Measurements from ENCODE around the gene ANKRD23.
"Not testable (repeated sequence)": the region's sequence is repeated elsewhere in the genome, so short reads cannot be mapped to it uniquely, and the experiment has no call there.

Gene ANKRD23

GRCh38 chr2:96843538-96844268, at the start of gene ANKRD23:
Gene ANKRD23, minus strand, starts transcription at chr2:96844021. Its CDS starts 29 bp downstream, at chr2:96843992.
- no peak for DNase-seq

GRCh38 chr2:96891591-96892333, 47.9 kb upstream of the ANKRD23 start:
- DNase-seq = no peak

- no peak for DNase-seq
These were observed 47.0 kb upstream of the ANKRD23 start for GRCh38 chr2:96890726-96891385.

DNA sequence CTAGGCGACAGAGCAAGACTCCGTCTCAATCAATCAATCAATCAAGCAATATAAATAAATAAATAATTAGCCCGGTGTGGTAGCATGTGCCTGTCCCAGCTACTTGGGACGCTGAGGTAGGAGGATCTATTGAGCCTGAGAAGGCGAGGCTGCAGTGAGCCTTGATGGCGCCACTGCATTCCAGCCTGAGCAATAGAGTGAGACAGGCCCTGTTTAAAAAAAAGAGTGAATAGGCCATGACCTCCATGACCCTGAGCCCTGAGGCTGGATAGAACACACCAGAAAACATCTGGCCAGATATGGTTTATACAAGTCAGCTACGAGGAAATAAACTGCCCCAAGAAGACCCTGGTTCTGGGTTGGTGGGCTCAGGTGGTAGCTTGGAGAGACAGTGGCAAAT, 46.4 kb upstream of the ANKRD23 start:
- DNase-seq = no peak

- not testable (repeated sequence) for DNase-seq
These were observed 45.7 kb upstream of the ANKRD23 start for GRCh38 chr2:96889502-96889901.

DNA sequence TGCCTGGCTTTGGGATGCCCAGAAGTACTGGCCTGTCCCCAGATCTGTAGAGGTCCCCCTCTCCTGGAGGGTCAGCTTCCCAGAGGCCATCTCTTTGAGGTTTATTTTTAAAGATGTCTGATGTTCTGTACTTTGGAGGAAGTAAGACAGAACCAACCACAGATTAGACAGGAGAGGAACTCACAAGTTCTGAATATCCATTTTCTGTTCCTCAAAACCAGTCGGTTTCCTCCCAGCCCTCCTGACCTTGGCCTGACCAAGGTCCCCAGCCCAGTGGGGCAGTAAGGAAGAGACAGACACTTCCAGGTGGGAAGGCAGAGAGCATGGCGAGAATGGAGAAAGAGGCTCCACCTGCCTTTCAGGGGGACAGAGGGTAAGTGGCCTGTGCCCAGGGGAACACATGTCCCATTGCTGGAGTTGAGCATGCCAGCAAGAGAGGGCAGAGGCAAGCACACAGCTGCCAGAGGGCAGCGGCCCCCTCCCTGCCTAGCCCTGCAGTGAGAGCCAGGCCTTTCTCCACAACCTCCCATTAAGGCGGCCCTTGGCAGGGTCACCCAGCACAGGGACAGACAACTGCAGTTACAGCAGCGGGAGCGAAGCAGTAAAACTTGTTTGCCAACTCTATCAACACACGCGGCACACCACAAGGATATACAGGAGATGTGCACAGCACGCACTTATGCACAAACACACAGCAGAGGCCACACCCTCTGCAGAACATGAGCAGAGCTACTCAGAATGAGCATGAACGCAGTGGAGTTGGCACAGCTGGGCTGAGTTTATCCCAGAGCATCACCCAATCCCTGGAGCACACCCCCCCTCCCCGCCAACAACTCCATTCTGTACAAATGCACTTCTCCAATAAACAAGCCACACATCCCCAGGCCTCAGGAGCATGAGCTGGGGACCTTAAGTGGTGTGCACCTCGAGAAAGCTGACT, 44.5 kb upstream of the ANKRD23 start:
- DNase-seq = peak; percentile 49

DNA sequence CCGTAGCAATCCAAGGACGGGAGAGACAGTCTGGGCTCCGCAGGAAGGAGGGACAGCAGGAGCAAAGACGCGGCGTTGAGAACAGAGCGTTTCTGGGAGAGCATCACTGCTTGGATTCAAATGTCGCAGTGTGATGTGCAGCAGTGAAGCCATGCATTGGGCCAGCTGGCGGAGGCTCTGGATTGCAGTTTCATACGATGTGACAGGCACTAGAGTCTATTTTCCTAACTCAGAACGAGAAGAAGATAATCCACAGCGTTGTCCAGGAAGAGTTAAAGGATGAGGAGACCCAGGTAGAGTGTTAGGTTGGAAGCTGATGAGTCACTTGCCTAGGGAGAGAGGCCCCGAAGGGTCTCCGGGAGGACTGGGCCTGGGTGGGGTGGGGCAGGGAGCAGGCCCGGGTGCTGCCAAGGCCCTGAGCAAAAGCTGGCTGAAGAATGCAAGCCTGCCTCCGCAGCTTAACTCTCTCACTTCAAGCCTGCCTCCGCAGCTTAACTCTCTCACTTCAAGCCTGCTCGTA, 43.7 kb upstream of the ANKRD23 start:
- no peak for DNase-seq

- DNase-seq = no peak
These were observed 41.9 kb upstream of the ANKRD23 start for GRCh38 chr2:96885432-96886347.

- no peak for DNase-seq
These were observed 40.7 kb upstream of the ANKRD23 start for GRCh38 chr2:96884299-96885094.

DNA sequence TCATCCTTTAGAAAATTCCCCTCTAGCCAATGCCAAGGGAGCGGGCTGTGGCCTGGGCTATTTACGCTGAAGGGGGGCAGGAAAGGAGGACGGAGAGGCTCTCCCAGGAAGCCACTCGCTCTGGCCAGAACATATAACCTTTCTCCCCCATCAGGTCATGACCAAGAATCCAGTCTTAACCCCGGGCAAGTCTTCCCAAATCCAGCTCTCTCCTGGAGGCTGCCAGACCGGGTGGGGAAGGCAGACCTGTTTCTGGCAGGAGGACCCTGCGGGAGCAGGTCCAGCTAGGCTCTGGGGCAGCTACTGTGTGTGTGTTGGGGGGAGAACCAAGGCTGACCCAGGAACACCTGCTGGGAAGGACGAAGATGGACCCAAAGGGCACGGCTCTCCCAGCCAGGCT, 39.5 kb upstream of the ANKRD23 start:
- DNase-seq = no peak

- DNase-seq = no peak
These were observed 39.1 kb upstream of the ANKRD23 start for GRCh38 chr2:96882906-96883305.

- no peak for DNase-seq
These were observed 38.4 kb upstream of the ANKRD23 start for GRCh38 chr2:96882230-96882629.

DNA sequence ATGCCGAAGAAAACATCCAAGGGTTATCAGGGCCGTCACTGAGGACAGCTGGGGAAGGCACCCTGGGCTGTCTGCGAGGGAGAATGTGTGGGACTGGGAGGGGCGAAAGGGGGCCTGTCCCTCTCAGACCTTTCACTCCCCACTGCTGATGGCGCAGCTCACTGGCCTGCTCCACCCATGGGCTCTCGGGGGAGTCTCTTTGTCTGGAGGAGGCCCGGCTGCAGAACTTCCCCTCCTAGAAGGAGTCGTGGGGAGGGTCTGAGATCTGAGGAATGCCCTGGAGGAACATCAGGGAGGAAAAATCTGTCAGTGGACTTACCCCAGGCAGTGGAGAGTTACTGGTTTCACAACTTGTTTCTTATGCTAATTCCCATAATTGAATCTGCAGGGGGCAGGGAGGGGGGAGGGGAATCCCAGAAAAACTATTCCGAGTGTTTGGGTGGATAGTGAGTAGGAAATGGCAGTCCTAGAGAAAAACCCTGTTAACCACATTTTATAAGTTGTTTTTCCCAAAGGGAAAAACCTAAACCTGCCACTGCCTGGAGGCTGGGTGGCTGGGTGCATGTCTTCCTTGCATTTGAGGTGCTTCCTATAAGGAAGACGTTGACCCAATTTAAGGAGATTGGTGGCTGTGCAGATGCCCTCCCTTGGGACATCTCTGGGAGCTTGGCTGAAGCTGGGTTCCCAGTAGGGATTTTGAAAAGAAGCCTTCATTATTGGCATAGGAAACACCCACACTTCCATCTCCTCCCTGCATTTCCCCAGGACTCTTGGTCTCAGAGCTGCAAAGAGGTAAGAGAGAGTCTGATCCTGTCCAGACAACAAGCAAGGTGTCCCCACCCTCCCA, 37.8 kb upstream of the ANKRD23 start:
- no peak for DNase-seq

DNA sequence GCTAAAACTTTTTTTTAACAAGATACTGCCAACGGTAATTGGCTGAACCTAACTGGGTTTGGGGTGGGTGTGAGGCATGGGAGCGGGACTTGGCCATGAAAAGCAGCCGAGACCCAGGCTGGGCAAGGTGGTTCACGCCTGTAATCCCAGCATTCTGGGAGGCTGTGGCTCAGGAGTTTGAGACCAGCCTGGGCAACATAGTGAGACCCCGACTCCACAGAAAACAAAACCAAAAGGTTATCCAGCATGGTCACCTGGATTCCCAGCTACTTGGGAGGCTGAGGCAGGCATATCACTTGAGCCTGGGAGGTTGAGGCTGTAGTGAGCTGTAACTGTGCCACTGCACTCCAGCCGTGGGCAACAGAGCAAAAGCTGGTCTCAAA, 37.1 kb upstream of the ANKRD23 start:
- no peak for DNase-seq

DNA sequence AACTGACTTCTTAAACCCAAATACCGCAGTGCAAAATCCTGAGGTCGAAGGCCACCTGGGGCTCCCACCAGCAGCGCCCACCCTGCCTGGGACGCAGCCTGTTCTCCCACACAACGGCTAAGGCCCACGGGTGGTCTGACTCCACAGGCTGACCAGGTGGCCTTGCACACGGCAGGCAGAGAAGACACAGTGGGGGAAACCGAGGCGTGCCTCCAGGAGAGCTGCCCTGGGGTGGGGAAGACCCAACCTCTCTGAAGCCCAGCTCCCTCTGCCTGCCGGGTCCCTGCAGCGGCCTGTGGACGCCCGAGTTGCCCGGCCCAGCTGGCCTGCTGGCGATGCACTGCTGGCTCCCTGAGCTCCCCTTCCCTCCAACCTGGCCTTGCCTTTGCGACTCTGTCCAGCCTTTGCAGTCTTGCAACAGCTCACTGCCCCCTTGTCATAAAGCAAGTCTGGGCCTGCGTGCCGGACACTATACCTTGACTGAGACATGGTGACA, 35.8 kb upstream of the ANKRD23 start:
- DNase-seq = no peak

DNA sequence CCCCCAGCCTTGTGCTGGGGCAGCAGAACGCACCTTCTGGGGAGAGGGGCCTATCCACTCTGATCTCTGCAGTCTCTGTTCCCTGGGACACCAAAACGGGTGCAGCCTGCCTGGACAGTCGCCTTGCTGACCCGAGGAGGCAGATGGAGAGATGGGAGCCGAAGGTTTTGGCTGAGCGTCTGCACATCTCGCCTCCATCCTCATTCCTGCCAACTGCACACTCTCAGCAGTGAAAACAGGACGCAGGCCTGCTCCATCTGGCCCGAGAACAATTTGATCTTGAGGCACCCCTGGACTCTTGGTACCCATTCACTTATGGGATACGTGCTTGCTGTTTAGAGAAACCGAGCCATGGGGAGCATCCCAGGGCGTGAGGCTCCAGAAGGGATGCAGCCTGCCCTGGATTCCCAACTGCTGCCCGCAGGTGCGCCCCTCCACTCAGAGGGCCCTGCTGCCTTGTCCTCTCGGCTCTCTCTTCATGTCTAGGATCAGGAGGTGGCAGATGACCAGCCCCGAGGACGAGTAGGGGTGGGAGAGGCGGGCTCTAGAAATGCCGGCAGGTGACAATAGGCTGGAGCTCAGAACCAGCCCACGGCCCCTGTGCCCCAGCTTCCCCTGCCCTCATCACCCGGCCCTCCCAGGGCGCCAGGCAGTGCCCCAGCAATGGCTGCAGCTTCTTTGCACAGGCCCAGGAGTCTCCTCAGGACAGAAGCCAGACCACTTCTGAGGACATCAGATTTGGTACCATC, 35.1 kb upstream of the ANKRD23 start:
- no peak for DNase-seq

DNA sequence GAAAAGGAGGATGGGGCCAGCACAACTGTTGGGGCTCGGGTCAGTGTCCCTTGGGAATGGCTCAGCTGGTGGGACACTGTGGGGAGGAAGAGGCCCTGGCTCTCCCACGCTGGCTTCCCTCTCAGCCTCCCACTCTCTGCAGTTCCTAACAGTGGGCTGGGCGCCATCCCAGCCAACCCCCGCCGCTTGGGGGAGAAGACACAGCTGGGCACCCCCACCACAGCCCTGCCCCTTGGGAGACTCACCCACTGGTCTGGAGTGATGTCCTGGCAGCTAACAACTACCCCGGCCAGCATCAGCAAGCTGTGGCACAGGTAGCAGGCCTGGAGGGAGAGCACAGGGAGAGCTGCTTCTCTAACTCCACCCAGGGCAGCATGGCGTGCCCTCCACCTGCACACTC, 34.4 kb upstream of the ANKRD23 start:
- DNase-seq = no peak

DNA sequence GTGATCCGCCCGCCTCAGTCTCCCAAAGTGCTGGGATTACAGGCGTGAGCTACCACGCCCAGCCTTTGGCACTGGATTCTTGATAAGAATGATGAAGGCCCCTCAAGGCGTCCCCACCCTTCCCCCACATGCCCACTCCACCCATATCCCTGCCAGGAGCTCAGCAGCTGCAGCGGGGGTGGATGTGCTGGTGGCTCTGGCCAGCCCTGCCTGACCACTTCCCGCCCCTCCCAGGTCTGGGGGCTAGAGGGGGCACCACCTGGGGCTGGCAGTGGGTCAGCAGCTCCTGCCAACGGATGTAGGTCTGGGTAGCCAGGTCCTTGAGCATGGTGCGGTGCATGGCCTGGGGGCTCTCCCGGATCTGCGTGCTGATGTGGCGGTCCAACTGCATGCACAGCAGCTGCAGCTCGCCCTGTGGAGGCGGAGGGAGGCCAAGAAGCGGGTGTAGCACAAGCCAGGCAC, 33.8 kb upstream of the ANKRD23 start:
- DNase-seq = no peak
